ENCODE measurements around the gene OR7C1. TPM values are rescaled to one million over a fixed set of nuclear protein-coding genes. Genes with fewer than 3 reads are reported as not detected.
A peak's percentile ranks its signal among the peaks of the same experiment; 100 is the strongest.
"Not testable (repeated sequence)": the region's sequence is repeated elsewhere in the genome, so short reads cannot be mapped to it uniquely, and the experiment has no call there.

Gene OR7C1
- total RNA-seq, 1 donor = not detected

DNA sequence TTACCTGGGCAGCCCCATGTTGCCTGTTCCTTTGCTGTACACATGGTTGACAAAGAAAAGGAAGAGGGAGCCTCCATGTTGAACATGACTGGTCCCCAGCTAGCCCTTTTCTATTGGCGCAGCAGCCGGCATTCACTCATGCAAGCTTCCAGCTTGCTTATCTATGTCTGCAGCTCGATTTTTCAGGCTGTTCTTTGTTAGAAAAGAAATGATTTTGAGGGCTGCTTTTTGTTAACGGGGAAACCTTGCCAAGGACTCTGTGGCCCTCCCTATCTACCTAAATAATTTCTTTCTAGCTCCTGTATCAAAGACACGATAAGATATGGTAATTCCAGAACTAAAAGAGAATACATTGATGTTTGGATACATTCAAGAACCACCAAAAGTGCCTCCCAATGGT is 36.2 kb downstream of the OR7C1 start:
- no peaks in the 10 kb centered on the region for H4K20me1 ChIP-seq (ENCODE audit: insufficient read depth, low read length)
- H3K4me1 ChIP-seq (ENCODE audit: insufficient read depth, low read length) = no peaks in the 10 kb centered on the region
- no peak overlapping the region for H3K4me3 ChIP-seq (ENCODE audit: insufficient read depth, low read length)
- TF ChIP-seq, protein P1, sequence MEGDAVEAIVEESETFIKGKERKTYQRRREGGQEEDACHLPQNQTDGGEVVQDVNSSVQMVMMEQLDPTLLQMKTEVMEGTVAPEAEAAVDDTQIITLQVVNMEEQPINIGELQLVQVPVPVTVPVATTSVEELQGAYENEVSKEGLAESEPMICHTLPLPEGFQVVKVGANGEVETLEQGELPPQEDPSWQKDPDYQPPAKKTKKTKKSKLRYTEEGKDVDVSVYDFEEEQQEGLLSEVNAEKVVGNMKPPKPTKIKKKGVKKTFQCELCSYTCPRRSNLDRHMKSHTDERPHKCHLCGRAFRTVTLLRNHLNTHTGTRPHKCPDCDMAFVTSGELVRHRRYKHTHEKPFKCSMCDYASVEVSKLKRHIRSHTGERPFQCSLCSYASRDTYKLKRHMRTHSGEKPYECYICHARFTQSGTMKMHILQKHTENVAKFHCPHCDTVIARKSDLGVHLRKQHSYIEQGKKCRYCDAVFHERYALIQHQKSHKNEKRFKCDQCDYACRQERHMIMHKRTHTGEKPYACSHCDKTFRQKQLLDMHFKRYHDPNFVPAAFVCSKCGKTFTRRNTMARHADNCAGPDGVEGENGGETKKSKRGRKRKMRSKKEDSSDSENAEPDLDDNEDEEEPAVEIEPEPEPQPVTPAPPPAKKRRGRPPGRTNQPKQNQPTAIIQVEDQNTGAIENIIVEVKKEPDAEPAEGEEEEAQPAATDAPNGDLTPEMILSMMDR (IDR thresholded peaks at IDR 0.05; ENCODE audit: extremely low read depth, low read depth, low read length) = no peak
- DNase-seq (ENCODE audit: insufficient read length, low spot score, missing footprints) = no peak
- no peaks in the 10 kb centered on the region for H3K27me3 ChIP-seq (ENCODE audit: insufficient read depth, low read length)
- no peak overlapping the region for H3K27ac ChIP-seq (ENCODE audit: low read depth, low read length)
- H3K79me2 ChIP-seq (ENCODE audit: insufficient read depth, low read length) = no peaks in the 10 kb centered on the region
- H2AFZ ChIP-seq (ENCODE audit: low read length) = no peak overlapping the region
- H3K4me2 ChIP-seq (ENCODE audit: insufficient read depth, low read length) = no peak overlapping the region
- H3K36me3 ChIP-seq (ENCODE audit: insufficient read depth, low read length) = no peaks in the 10 kb centered on the region
- H3K9me3 ChIP-seq (ENCODE audit: low read depth, low read length) = no peaks in the 10 kb centered on the region

DNA sequence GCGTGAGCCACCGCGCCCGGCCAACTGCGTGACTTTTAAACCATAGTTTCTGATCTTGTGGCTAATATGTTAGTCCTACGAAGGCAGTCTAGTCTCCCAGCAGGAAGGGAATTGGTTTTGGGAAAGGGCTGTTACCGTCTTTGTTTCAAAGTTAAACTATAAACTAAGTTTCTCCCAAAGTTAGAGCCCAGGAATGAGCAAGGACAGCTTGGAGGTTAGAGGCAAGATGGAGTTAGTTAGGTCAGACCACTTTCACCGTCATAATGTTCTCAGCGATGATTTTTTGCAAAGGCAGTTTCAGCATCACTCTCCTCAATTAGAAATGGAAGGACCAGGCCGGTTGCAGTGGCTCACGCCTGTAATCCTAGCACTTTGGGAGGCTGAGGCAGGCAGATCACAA is 39.0 kb downstream of the OR7C1 start:
- Histone ChIP-seq H3K4me1 (ENCODE audit: insufficient read depth, low read length) (no peaks in the 10 kb centered on the region), H2AFZ (ENCODE audit: low read length) (no peak overlapping the region), H3K27me3 (ENCODE audit: insufficient read depth, low read length) (no peaks in the 10 kb centered on the region), H3K79me2 (ENCODE audit: insufficient read depth, low read length) (no peaks in the 10 kb centered on the region), H3K4me3 (ENCODE audit: insufficient read depth, low read length) (no peak overlapping the region), H3K27ac (ENCODE audit: low read depth, low read length) (no peak overlapping the region), H3K9me3 (ENCODE audit: low read depth, low read length) (no peaks in the 10 kb centered on the region), H3K4me2 (ENCODE audit: insufficient read depth, low read length) (no peak overlapping the region), H4K20me1 (ENCODE audit: insufficient read depth, low read length) (no peaks in the 10 kb centered on the region), H3K36me3 (ENCODE audit: insufficient read depth, low read length) (no peaks in the 10 kb centered on the region)
- no peak for DNase-seq (ENCODE audit: insufficient read length, low spot score, missing footprints)
- TF ChIP-seq, protein P1 (IDR thresholded peaks at IDR 0.05; ENCODE audit: extremely low read depth, low read depth, low read length) = no peak

DNA sequence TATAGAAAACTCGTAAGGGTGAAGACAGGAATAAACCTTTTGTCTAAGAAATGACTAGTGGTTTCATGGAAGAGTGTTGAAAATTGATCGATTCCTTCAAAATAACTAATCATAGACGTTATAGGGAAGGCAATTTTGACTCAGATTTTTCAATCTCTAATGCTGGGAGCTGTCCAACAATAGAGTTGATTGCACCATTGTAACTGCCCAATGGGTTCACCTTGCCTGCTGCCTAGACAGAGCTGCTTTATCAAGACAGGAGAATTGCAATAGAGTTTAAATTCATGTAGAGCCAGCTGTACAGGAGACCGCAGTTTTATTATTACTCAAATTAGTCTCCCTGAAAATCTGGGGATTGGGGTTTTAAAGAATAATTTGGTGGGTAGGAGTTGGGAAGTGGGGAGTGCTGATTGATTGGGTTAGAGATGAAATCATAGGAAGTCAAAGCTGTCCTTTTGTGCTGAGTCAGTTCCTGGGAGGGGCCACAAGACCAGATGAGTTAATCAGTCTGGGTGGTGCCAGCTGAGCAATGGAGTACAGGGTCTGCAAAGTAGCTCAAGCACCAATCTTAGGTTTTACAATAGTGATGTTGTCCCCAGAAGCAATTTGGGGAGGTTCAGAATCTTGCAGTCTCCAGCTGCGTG is 39.8 kb downstream of the OR7C1 start:
- no peaks in the 10 kb centered on the region for H4K20me1 ChIP-seq (ENCODE audit: insufficient read depth, low read length)
- no peak overlapping the region for H2AFZ ChIP-seq (ENCODE audit: low read length)
- no peaks in the 10 kb centered on the region for H3K36me3 ChIP-seq (ENCODE audit: insufficient read depth, low read length)
- H3K79me2 ChIP-seq (ENCODE audit: insufficient read depth, low read length) = no peaks in the 10 kb centered on the region
- H3K27ac ChIP-seq (ENCODE audit: low read depth, low read length) = no peak overlapping the region
- H3K27me3 ChIP-seq (ENCODE audit: insufficient read depth, low read length) = no peaks in the 10 kb centered on the region
- H3K4me1 ChIP-seq (ENCODE audit: insufficient read depth, low read length) = no peaks in the 10 kb centered on the region
- no peaks in the 10 kb centered on the region for H3K9me3 ChIP-seq (ENCODE audit: low read depth, low read length)
- DNase-seq (ENCODE audit: insufficient read length, low spot score, missing footprints) = no peak
- H3K4me2 ChIP-seq (ENCODE audit: insufficient read depth, low read length) = no peak overlapping the region
- TF ChIP-seq, protein P1 (IDR thresholded peaks at IDR 0.05; ENCODE audit: extremely low read depth, low read depth, low read length) = no peak
- H3K4me3 ChIP-seq (ENCODE audit: insufficient read depth, low read length) = no peak overlapping the region

DNA sequence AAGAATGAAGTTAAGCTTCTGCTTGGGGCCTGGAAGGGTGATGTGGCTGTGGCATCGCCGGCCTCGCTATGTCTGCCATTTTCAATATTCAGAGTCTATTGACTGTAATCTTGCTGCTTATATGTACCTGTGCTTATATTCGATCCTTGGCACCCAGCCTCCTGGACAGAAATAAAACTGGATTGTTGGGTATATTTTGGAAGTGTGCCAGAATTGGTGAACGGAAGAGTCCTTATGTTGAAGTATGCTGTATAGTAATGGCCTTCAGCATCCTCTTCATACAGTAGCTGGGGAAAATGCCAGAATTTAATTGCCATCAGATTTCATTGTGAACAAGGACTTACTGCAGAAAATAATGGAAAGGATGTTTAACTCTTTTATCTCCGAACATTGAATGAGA is 42.7 kb downstream of the OR7C1 start:
- H3K9me3 ChIP-seq (ENCODE audit: low read depth, low read length); H3K4me3 ChIP-seq (ENCODE audit: insufficient read depth, low read length); H3K4me2 ChIP-seq (ENCODE audit: insufficient read depth, low read length); H2AFZ ChIP-seq (ENCODE audit: low read length); H3K36me3 ChIP-seq (ENCODE audit: insufficient read depth, low read length); H3K79me2 ChIP-seq (ENCODE audit: insufficient read depth, low read length); H3K27ac ChIP-seq (ENCODE audit: low read depth, low read length); H3K4me1 ChIP-seq (ENCODE audit: insufficient read depth, low read length); H4K20me1 ChIP-seq (ENCODE audit: insufficient read depth, low read length); H3K27me3 ChIP-seq (ENCODE audit: insufficient read depth, low read length): not testable (repeated sequence)
- DNase-seq (ENCODE audit: insufficient read length, low spot score, missing footprints) = peak; percentile 8
